Psoas muscle (tissue), 8 donors: ENCODE measurements around the gene LYL1. TPM values are rescaled to one million over a fixed set of nuclear protein-coding genes. Genes with fewer than 3 reads are reported as not detected.
A peak's percentile ranks its signal among the peaks of the same experiment; 100 is the strongest.

ENCODE experiments used
- ATAC-seq, 4 donors: fragments of 200-7000 bp; cut with Tn5 transposase; one replicate each; pipeline ENCODE4 v1.9.1; 2020; ENCODE audit warnings: moderate library complexity in 3 of 4, mild to moderate bottlenecking in 2 of 4
- DNase-seq, 2 donors: peaks; one replicate each; pipeline ENCODE4 v3.0.0-alpha.2; 2020
- H3K27ac ChIP-seq: fragments of 200-600 bp; one replicate; pipeline ENCODE4 v1.8.0; 2022
- H3K27me3 ChIP-seq, 3 donors: fragments of 200-600 bp in 1 of 3; one replicate each; pipeline versions ENCODE4 v1.6.1 to v1.8.0; 2013 to 2022; ENCODE audit warnings: low read length in 2 of 3, mild to moderate bottlenecking in 2 of 3, moderate library complexity in 1 of 3; ENCODE audit not compliant: insufficient read depth in 3 of 3
- H3K36me3 ChIP-seq, 2 donors: fragments of 200-600 bp in 1 of 2; one replicate each; pipeline versions ENCODE4 v1.6.1 to v1.8.0; 2013 to 2022; ENCODE audit warnings: low read depth in 1 of 2, mild to moderate bottlenecking in 1 of 2, moderate library complexity in 1 of 2; ENCODE audit not compliant: insufficient read depth in 1 of 2
- H3K4me1 ChIP-seq: fragments of 200-600 bp; one replicate; pipeline ENCODE4 v1.8.0; 2022
- H3K4me3 ChIP-seq: fragments of 200-600 bp; one replicate; pipeline ENCODE4 v1.8.0; 2022; ENCODE audit warnings: mild to moderate bottlenecking
- H3K9me3 ChIP-seq: fragments of 200-600 bp; one replicate; pipeline ENCODE4 v1.8.0; 2022
- WGBS, 3 donors: extraction: QIAGEN DNeasy Blood & Tissue Kit; methylation state at CpG; one replicate each; pipeline versions ENCODE4 v1.1.6 to v1.1.7; 2013; 5-methylcytosine and 5-hydroxymethylcytosine counted together
- intact Hi-C, 2 donors: fragments of 100-400 bp; cut with DNase I; formaldehyde crosslinking; loops; one replicate each; pipeline versions ENCODE4 v1.11.0 to v1.14.2; 2022
- polyA plus RNA-seq, 3 donors: library from polyadenylated mRNA; stranded (reverse); fragments of 200-250 nt; gene quantifications; one replicate each; pipeline ENCODE4 v1.2.3, GENCODE V29; 2013
- total RNA-seq, 4 donors: library from RNA; stranded (reverse); fragmentation: NEBNext Ultra II Directional in 2 of 4; extraction: Animal tissue kit (Norgen Biotek cat#: 25700) in 2 of 4; gene quantifications; one replicate each; pipeline versions ENCODE4 v1.2.1 to v1.2.4, GENCODE V29; 2021 to 2023
- TF ChIP-seq, protein P1 (sequence below): fragments of 200-600 bp; IDR thresholded peaks from one replicate; pipeline ENCODE4 v1.8.0; 2022; ENCODE audit warnings: antibody characterized with exemption
- donor health status: healthy with polysubstance abuse.
- donor health status: DM: no; HTN: no; CAD: no; lungs with moderate emphysema.
- donor health status: Bipolar disorder and iron deficiency.
- donor health status: healthy.
- donor health status: DM: yes; HTN: yes; CAD: no.
- donor health status: DM: no; HTN: no; CAD: no.
- donor health status: DM: no; HTN: no; CAD: no.
- donor health status: DM: yes; HTN: yes; CAD: no.

The LYL1 gene
- total and polyA plus RNA-seq, 7 donors = 1.1 to 4.6 (median 2.7) TPM

GRCh38 chr19:13135068-13136062 is 32.7 kb upstream of the LYL1 start:
- H3K27me3 ChIP-seq = no peaks in the 10 kb centered on the region
- intact Hi-C loops = no loop called here
- peak in 1 of 4 donors; percentile 3 for ATAC-seq
- H3K4me3 ChIP-seq = no peak overlapping the region
- H3K36me3 ChIP-seq = peaks cover 0 to 44% of the 10 kb centered on the region in 2 donors
- H3K9me3 ChIP-seq = no peaks in the 10 kb centered on the region
- no peak overlapping the region for H3K27ac ChIP-seq
- 91 to 94% (median 94%) methylated on average over 49 to 60 of the region's 60 CpGs for WGBS, 3 donors
- no peak for DNase-seq
- TF ChIP-seq, protein P1, sequence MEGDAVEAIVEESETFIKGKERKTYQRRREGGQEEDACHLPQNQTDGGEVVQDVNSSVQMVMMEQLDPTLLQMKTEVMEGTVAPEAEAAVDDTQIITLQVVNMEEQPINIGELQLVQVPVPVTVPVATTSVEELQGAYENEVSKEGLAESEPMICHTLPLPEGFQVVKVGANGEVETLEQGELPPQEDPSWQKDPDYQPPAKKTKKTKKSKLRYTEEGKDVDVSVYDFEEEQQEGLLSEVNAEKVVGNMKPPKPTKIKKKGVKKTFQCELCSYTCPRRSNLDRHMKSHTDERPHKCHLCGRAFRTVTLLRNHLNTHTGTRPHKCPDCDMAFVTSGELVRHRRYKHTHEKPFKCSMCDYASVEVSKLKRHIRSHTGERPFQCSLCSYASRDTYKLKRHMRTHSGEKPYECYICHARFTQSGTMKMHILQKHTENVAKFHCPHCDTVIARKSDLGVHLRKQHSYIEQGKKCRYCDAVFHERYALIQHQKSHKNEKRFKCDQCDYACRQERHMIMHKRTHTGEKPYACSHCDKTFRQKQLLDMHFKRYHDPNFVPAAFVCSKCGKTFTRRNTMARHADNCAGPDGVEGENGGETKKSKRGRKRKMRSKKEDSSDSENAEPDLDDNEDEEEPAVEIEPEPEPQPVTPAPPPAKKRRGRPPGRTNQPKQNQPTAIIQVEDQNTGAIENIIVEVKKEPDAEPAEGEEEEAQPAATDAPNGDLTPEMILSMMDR = no peak
- H3K4me1 ChIP-seq = no peaks in the 10 kb centered on the region

DNA sequence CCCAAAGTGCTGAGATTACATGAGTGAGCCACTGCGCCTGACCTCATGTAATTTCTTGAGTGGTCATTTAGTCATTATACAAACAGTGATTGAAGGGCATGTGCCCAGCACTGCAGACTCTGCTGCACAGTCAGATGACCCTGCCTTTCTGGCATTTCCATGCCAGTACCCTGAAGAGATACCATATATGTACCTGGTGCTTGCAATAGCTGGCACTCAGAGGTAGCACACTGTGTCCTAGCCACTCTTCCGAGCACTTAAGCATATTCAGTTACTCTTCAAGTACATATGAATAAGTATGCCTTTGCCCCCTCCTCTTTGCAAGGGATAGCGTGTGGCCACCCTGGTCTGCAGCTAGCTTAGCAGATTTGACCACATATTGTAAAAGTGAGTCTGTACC is 32.0 kb upstream of the LYL1 start:
- ATAC-seq (peak; percentile 51 to 92 (median 88)), DNase-seq (no peak)
- TF ChIP-seq, protein P1 = no peak
- Histone ChIP-seq H3K4me3 (no peak overlapping the region), H3K27ac (no peak overlapping the region), H3K4me1 (no peaks in the 10 kb centered on the region), H3K36me3 (peaks cover 0 to 42% of the 10 kb centered on the region in 2 donors), H3K27me3 (no peaks in the 10 kb centered on the region), H3K9me3 (no peaks in the 10 kb centered on the region)
- intact Hi-C loops = no loop called here
- 64 to 83% (median 76%) methylated on average over 3 of the region's 3 CpGs for WGBS, 3 donors

DNA sequence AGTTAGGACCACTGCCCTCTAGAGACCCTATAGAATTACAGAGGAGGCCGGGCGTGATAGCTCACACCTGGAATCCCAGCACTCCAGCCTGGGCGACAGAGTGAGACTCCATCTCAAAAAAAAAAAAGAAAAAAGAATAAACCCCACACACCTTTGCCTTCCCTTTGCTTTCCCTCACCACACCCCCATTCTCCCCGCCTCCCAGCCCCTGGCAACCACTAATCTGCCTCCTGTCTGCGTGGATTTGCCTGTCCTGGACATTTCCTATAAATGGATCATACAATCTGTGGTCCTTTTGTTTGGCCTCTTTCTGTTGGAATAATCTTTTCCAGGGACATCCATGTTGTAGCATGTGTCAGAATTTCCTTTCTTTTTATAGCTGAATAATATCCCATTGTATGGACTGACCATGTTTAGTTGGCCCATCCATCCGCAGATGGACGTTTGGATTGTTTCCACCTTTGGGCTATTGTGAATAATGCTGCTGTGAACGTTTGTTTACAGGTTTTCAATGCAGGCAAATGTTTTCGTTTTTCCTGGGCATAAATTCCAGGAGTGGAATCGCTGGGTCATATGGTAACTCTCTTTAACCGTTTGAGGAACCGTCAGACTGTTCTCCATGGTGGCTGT is 30.7 kb upstream of the LYL1 start:
- H3K27me3 ChIP-seq = no peaks in the 10 kb centered on the region
- 57 to 66% (median 59%) methylated on average over 12 of the region's 12 CpGs for WGBS, 3 donors
- H3K4me1 ChIP-seq = no peaks in the 10 kb centered on the region
- no peaks in the 10 kb centered on the region for H3K9me3 ChIP-seq
- intact Hi-C loops = no loop called here
- H3K36me3 ChIP-seq = peaks cover 0 to 33% of the 10 kb centered on the region in 2 donors
- DNase-seq (no peak), ATAC-seq (no peak)
- no peak overlapping the region for H3K4me3 ChIP-seq
- TF ChIP-seq, protein P1 = no peak
- H3K27ac ChIP-seq = peak overlapping the region; percentile 30

GRCh38 chr19:13132471-13133180 is 30.0 kb upstream of the LYL1 start:
- peak overlapping the region; percentile 30 for H3K27ac ChIP-seq
- no peaks in the 10 kb centered on the region for H3K9me3 ChIP-seq
- DNase-seq (no peak), ATAC-seq (no peak)
- no peaks in the 10 kb centered on the region for H3K27me3 ChIP-seq
- no peak overlapping the region for H3K4me3 ChIP-seq
- H3K36me3 ChIP-seq = peaks cover 0 to 26% of the 10 kb centered on the region in 2 donors
- 82 to 90% (median 87%) methylated on average over 8 of the region's 8 CpGs for WGBS, 3 donors
- no peaks in the 10 kb centered on the region for H3K4me1 ChIP-seq
- TF ChIP-seq, protein P1 = no peak
- intact Hi-C loops = no loop called here
